ENCODE measurements around the gene CD3G.

- peak; percentile 98 for TF ChIP-seq POLR2A (IDR thresholded peaks at IDR 0.05; ENCODE audit: low read depth, low read length)
- TF ChIP-seq TAF1 (IDR thresholded peaks at IDR 0.05; ENCODE audit: borderline replicate concordance, low read depth, low read length) = peak; percentile 91
Observed at GRCh38 chr11:118359295-118359958, 15.3 kb downstream of the CD3G start, which contains the start of gene UBE4A.

Data from GM12892 (cell line).